KBM-7 (cell line): ENCODE results near the gene SLC22A5.
"Not testable (repeated sequence)": the region's sequence is repeated elsewhere in the genome, so short reads cannot be mapped to it uniquely, and the experiment has no call there.

Experiments used
- DNase-seq: peaks from one replicate; pipeline ENCODE4 v3.0.0-alpha.2; 2015
- in situ Hi-C: fragments of 300-500 bp; cut with MboI; formaldehyde crosslinking; loops from 2 replicates; pipeline ENCODE4 v1.14.3; 2020; ENCODE audit warnings: low sequenced_read_pairs, low pct_unique_long_range_greater_than_20kb, mixed read lengths

Gene SLC22A5

DNA sequence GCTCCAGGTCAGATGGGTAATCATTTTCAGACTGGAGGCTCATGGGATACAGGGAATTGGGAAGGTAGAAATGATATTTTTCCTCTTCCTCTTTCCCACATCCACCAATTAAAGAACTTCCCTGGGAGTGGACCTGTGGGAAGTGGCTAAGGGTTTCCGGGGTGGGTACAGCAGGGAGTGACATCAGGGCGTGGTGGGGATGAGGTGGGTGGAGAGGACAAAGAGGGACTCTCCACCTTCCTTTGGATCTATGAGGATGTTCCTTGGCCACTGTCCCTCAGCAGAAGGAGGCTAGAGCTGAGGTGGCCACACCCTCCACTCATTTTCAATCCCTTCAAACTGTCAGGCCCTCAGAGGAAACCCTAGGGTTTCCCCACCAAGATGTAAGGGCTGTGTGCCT lies 66.4 kb downstream of the SLC22A5 start:
- no peak for DNase-seq
- in situ Hi-C loops = no loop called here

DNA sequence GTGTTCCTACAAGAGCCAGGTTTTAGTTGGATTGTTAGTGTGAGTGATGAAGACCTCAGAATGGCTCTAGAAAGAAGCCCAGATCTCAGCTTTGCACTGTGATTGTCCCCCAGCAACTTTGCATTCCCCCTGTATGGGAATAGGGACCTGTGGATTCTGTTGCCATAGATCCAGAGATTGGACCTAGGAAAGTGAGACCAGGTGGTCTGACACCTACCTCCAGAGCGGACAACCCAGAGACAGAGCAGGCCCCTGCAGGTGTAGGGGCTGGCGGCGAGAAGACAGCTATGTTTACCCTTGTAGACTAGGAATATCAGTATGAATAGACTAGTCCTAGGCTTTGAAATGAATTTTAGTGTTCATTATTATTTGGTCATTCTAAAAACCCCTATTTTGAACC lies 67.4 kb downstream of the SLC22A5 start:
- in situ Hi-C loops = no loop called here
- DNase-seq = no peak

DNA sequence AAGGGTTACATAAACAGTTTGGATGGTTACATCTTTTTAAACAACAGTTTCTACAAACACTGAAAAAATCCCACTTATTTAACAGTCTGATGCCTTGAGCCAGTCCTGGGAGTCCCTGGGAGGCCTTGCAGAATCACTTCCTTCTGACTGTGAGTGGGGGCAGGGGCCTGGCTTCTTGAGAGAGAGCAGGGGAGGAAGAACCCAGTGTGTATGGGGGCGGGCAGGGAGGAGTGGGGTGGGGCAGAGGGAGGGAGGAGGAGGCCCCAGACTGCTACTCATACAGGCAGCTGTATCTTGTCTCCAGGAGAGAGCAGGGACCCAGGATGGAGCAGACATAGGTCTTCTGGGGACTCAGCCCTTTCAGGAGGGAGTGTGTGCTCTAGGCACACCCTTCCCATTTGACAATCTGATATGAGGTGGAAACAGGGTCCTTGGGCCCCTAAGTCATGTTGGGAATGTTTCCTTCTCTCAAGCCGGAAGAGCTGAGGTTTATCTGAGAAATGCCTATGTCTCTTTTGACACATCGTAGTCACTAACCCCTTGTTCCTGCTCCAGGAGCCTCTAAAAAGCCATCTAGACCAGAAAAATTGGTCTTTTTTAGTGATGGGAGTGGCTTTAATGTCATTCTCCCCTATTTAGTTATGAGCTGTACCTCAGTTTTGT lies 68.2 kb downstream of the SLC22A5 start:
- in situ Hi-C loops = no loop called here
- DNase-seq = peak; percentile 75

DNA sequence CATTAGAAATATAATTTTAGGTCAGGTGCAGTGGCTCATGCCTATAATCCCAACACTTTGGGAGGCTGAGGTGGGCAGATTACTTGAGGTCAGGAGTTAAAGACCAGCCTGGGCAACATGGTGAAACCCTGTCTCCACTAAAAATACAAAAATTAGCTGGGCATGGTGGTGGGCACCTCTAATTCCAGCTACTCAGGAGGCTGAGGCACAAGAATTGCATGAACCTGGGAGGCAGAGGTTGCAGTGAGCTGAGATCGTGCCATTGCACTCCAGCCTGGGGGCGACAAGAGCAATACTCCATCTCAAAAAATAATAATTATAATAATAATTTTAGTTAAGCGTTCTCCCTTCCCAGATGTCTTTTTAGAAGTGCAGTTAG lies 68.7 kb downstream of the SLC22A5 start:
- DNase-seq, in situ Hi-C loops: not testable (repeated sequence)

DNA sequence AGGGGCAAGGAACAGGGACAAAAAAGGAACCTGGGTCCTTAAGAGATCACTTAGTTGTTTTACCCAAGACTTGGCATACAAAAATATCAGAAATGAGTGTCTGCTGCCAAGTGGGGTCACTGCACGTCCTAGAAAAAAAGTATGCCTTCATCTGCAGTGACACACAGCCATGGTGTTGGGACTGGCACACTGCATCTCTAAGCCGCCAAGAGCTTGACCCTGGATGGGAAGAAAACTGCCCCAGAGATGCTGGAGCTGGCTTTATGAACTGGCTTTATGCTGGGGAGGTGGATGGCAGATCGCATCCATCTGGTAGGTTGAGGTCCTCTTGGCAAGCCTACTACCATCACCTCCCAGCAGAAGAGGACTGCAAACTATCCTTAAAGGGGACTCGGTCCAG lies 69.4 kb downstream of the SLC22A5 start:
- DNase-seq = no peak
- in situ Hi-C loops = no loop called here

DNA sequence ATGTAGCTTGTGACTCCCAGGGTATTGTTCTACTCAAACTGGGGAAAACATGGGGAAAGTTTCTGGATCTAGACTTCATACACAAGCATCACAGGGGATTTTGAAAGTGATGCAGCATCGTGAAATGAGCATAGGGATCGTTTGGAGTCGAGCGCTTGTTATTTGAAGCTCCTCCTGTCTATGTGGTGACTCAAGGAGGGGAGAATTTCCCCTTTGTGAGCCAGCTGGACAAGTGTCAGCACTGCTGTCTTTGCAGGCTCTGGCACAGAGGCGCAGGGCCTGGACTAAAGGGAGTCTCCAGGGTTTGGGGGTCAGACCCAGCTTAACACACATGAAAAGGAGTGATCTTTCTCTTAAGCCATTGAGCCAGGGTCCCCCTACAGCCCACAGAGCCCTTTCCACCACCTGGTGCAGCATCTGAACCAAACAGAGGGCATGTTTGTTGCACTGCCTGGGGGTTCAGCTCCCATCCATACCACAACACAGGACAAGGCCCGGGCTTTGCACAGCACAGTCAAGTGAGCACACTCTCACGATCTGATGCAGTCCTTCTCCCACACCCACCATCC lies 70.1 kb downstream of the SLC22A5 start:
- in situ Hi-C loops = no loop called here
- no peak for DNase-seq

DNA sequence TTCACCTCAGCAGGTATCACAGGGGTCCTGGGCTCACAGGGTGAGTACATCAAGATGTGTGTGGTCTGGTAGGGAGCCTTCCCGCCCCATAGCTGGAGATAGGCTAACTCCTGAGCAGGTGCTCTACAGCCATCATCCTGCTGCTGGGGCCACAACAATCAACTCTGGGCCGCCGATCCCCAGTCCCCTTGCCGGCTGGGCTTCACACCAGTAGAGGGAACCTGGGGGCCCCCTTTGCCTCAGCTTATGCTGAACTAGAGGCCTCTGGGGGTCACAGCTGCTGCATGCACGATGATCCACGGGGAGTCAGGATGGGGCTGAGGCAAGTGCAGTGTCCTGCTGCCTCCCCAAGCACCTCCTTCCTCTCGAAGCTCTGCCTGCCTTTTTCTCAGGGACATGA lies 74.6 kb downstream of the SLC22A5 start:
- in situ Hi-C loops = no loop called here

More for the DNA sequence above, 74.6 kb downstream of the SLC22A5 start:
- no peak for DNase-seq
